Activated B cell treated with CpG ODN at 0.5 μM for 24 hours (primary cell): ENCODE data around the gene CNTNAP2. TPM values are rescaled to one million over a fixed set of nuclear protein-coding genes. Genes with fewer than 3 reads are reported as not detected.

Experiments
- ATAC-seq: fragments of 200-7000 bp; cut with Tn5 transposase; one replicate; pipeline ENCODE4 v1.10.0; 2021; ENCODE audit warnings: low read depth, mild to moderate bottlenecking, moderate library complexity
- CTCF ChIA-PET: fragments of 350-600 bp; sonication (Branson Sonifier 250); formaldehyde crosslinking; loops from one replicate; lab custom pipeline; 2021; ENCODE audit warnings: antibody characterized with exemption; lab: Charles Lee
- POLR2A ChIA-PET: fragments of 350-600 bp; sonication (Branson Sonifier 250); formaldehyde crosslinking; loops from one replicate; lab custom pipeline; 2021; ENCODE audit warnings: antibody characterized with exemption; lab: Charles Lee
- DNase-seq: peaks from one replicate; pipeline ENCODE4 v3.0.0; 2022
- H3K27ac Mint-ChIP-seq: one replicate; pipeline ENCODE4 v1.8.0; 2020; ENCODE audit warnings: mixed read lengths
- H3K27me3 Mint-ChIP-seq: one replicate; pipeline ENCODE4 v1.8.0; 2021; ENCODE audit warnings: mixed read lengths
- H3K36me3 Mint-ChIP-seq: one replicate; pipeline ENCODE4 v1.8.0; 2021; ENCODE audit warnings: low read depth, mixed read lengths
- H3K4me1 Mint-ChIP-seq: one replicate; pipeline ENCODE4 v1.8.0; 2021; ENCODE audit warnings: mixed read lengths
- H3K4me3 Mint-ChIP-seq: one replicate; pipeline ENCODE4 v1.8.0; 2020; ENCODE audit warnings: mild to moderate bottlenecking, mixed read lengths
- H3K9me3 Mint-ChIP-seq: one replicate; pipeline ENCODE4 v1.8.0; 2020; ENCODE audit warnings: mixed read lengths
- intact Hi-C: fragments of 100-400 bp; cut with micrococcal nuclease; formaldehyde crosslinking; loops from one replicate; pipeline ENCODE4 v1.15.1; 2024
- total RNA-seq: library from RNA; stranded (reverse); gene quantifications from 2 replicates; pipeline ENCODE4 v1.2.3, GENCODE V29; 2022
- TF ChIP-seq, protein P1 (sequence below): fragments of 200-600 bp; IDR thresholded peaks from one replicate; pipeline ENCODE4 v1.8.0; 2022; ENCODE audit warnings: antibody characterized with exemption, mild to moderate bottlenecking

CNTNAP2 gene
- total RNA-seq, 1 donor from 2014 or later: 0.84 TPM

DNA sequence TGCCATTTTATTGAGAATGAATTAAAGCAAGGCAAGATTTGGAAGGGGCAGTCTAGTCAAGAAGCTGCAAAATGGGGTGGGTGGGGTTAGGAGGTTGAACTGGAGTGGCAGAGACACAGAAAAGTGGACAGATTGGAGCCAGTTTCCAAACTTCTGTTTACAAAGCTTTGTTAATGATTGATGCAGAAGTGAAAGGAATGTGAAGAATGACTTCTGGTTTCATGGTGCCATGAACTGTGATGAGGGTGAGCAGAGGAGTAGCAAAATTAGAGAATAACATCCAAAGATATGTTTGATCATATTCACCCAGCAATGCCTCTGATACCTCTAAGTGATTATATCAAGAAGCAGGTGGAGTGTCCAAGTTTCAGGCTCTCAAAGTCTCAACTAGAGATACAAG, 1356.0 kb downstream of the CNTNAP2 start:
- no peaks in the 10 kb centered on the region for H3K27me3 Mint-ChIP-seq
- TF ChIP-seq, protein P1, sequence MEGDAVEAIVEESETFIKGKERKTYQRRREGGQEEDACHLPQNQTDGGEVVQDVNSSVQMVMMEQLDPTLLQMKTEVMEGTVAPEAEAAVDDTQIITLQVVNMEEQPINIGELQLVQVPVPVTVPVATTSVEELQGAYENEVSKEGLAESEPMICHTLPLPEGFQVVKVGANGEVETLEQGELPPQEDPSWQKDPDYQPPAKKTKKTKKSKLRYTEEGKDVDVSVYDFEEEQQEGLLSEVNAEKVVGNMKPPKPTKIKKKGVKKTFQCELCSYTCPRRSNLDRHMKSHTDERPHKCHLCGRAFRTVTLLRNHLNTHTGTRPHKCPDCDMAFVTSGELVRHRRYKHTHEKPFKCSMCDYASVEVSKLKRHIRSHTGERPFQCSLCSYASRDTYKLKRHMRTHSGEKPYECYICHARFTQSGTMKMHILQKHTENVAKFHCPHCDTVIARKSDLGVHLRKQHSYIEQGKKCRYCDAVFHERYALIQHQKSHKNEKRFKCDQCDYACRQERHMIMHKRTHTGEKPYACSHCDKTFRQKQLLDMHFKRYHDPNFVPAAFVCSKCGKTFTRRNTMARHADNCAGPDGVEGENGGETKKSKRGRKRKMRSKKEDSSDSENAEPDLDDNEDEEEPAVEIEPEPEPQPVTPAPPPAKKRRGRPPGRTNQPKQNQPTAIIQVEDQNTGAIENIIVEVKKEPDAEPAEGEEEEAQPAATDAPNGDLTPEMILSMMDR: no peak
- ChIA-PET CTCF (no interaction called here), POLR2A (no interaction called here)
- no peaks in the 10 kb centered on the region for H3K36me3 Mint-ChIP-seq
- no peak for ATAC-seq
- H3K4me3 Mint-ChIP-seq: no peak overlapping the region
- no peaks in the 10 kb centered on the region for H3K4me1 Mint-ChIP-seq
- no peak for DNase-seq
- H3K9me3 Mint-ChIP-seq: peaks cover 4% of the 10 kb centered on the region
- intact Hi-C loops: no loop called here
- no peak overlapping the region for H3K27ac Mint-ChIP-seq

DNA sequence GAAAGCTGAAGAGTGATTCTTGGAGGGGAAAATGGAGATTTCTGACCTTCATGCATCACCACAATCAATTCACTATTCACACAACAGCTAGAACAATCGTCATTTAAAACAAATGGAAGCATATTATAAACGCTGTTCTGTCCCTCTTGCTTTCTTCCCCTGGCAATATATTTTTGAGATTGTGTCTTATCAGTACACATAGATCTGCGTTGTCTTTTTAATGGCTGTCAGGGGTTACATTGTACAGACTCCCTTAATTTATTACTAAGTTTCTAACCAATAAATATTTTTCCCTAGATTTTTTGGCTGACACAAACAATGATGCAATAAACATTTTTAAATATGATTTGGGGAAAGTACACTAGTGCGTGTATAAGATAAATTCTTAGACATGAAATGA, 1358.3 kb downstream of the CNTNAP2 start:
- CTCF ChIA-PET: no interaction called here
- intact Hi-C loops: no loop called here
- H3K36me3 Mint-ChIP-seq: no peaks in the 10 kb centered on the region

DNA sequence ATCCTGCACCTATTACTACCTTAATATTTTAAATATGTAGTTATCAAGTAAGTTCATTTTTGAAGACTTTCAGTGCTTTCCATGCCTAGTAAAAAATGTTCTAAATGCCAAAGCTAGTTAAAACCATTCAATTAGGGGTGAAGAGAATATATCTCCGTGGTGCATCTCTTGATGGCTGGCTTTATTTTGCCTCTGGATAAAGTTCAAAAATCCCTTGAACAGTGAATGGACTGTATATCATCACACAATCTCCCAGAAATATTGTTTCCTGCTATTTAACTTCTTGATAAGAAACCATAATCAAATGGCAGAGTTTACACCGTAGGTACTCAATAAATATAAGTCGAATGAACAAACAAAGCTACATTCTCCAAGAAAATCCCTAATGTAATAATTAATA, 1360.9 kb downstream of the CNTNAP2 start:
- Mint-ChIP-seq H3K27ac (no peak overlapping the region), H3K4me3 (no peak overlapping the region), H3K9me3 (peaks cover 4% of the 10 kb centered on the region), H3K4me1 (no peaks in the 10 kb centered on the region), H3K27me3 (no peaks in the 10 kb centered on the region), H3K36me3 (no peaks in the 10 kb centered on the region)
- TF ChIP-seq, protein P1: no peak
- intact Hi-C loops: no loop called here
- ATAC-seq (no peak), DNase-seq (no peak)
- ChIA-PET CTCF (no interaction called here), POLR2A (no interaction called here)

More for the DNA sequence above, 1358.3 kb downstream of the CNTNAP2 start:
- Mint-ChIP-seq H3K27ac (no peak overlapping the region), H3K4me1 (no peaks in the 10 kb centered on the region), H3K4me3 (no peak overlapping the region), H3K27me3 (no peaks in the 10 kb centered on the region), H3K9me3 (peaks cover 4% of the 10 kb centered on the region)
- no peak for DNase-seq
- TF ChIP-seq, protein P1: no peak
- ATAC-seq: no peak
- POLR2A ChIA-PET: no interaction called here

DNA sequence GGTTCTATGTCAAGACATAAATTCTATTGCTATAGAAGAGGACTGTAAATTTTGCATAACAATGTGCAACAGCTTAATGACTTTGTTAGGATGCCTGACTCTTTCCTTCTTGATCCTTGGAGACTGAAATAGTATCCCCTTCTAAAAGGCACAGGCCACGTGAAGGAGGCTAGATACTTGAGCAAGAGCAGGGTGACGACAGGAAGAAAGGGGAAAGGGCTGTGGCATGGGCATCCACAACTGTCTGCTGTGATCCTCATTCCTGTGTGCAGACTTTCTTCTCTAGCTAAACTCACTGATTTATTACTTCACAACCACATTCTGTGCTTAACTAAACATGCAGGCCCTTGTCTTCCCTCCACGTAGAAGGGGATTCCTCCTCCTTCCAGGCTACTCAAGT, 1362.2 kb downstream of the CNTNAP2 start:
- no peaks in the 10 kb centered on the region for H3K4me1 Mint-ChIP-seq
- intact Hi-C loops: no loop called here
- ChIA-PET POLR2A (no interaction called here), CTCF (no interaction called here)
- no peak for DNase-seq
- no peaks in the 10 kb centered on the region for H3K36me3 Mint-ChIP-seq
- TF ChIP-seq, protein P1: no peak
- H3K4me3 Mint-ChIP-seq: no peak overlapping the region
- no peaks in the 10 kb centered on the region for H3K27me3 Mint-ChIP-seq
- no peak overlapping the region for H3K27ac Mint-ChIP-seq
- ATAC-seq: no peak
- H3K9me3 Mint-ChIP-seq: peaks cover 2% of the 10 kb centered on the region

DNA sequence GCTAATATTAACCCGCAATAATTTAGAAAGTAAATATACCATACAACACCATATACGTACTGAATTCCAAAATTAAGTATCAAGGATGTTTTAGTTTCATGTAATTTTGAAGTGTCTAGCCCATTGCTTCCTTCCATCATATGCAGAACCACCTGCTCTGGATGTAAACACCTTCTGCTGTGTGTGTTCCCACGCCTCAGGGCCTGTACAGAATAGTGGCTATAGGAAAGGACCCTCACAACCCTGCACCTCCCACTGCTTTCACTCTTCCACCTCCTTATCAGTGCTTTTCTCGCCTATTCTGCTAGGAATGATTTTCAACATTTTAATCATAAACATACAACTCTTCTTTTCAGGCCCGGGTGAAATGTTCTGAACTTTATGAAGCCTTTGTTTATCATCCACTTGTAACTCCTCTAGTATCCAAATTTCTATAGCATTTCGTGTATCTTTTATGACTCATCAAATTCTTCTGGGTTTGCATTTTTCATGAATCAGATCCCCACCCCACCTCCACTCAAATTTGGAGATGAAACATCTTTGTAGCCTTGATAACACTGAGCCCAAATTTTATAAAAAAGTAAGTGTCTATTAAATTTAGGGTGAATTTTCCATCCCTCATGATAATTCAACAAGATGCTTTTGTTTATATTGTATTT, 1367.2 kb downstream of the CNTNAP2 start:
- H3K36me3 Mint-ChIP-seq: no peaks in the 10 kb centered on the region
- intact Hi-C loops: no loop called here
- no peak overlapping the region for H3K27ac Mint-ChIP-seq
- no peak overlapping the region for H3K4me3 Mint-ChIP-seq
- H3K27me3 Mint-ChIP-seq: no peaks in the 10 kb centered on the region
- H3K9me3 Mint-ChIP-seq: peaks cover 2% of the 10 kb centered on the region
- ChIA-PET CTCF (no interaction called here), POLR2A (no interaction called here)
- no peak for ATAC-seq
- TF ChIP-seq, protein P1: no peak
- no peaks in the 10 kb centered on the region for H3K4me1 Mint-ChIP-seq
- no peak for DNase-seq
